Measurements from ENCODE around the gene PSMD13.
A peak's percentile ranks its signal among the peaks of the same experiment; 100 is the strongest.

Gene PSMD13

DNA sequence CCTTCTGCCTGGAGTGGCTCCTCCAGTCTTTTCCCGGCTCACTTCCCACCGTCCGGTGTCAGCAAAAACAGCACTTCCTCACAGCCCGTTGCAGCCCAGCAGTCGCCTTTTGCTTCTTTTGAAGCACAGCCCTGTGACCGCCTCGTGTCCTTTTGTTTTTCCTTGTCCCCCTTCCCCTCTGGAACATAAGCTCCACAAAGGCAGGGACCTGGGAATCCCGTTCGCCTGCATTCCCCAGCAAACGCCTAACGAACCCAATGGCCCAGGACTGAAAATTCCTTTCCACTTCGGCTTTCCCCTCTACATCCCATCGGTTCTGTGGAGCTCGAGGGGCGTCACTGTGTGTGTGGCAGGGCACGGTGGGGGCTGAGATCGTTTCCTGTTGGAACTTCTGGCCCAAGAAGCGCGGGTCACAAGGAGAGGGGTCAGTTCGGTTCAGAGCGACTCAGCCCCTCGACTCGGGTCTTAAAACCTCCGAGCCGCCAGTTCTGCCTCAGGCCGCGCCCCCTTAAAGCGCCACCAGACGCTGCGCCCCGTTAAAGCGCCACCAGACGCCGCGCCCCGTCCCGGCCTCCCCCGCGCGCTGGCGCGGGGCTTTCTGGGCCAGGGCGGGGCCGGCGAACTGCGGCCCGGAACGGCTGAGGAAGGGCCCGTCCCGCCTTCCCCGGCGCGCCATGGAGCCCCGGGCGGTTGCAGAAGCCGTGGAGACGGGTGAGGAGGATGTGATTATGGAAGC lies 28.4 kb upstream of the PSMD13 start:
- ATAC-seq, result peak; percentile 83
- TF ChIP-seq ZC3H10 (CRISPR knock-in tag; IDR thresholded peaks at IDR 0.05) (0 out of 2 replicates have a peak, but pooled peaks have one; percentile 18), ESRRG (CRISPR knock-in tag; IDR thresholded peaks at IDR 0.05) (no peak)

DNA sequence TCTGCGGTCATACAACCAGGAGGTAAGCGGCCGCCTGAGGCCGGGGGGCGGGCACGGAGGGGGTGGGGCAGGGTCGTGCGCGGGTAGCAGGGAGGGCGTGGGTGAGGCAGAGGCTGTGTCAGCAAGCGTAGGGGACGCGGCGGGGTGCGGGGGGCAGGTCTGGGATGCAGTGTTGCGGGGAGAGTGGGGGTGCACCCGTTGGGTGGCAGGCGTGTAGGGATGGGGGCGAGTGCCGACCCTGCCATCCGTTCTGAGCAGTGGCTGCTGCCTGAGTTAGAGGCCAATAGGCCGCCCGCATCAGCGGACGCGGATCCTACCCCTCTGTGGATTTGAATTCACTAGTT lies 27.9 kb upstream of the PSMD13 start:
- TF ChIP-seq ZNF70 (CRISPR knock-in tag; IDR thresholded peaks at IDR 0.05) (no peak), ZC3H10 (CRISPR knock-in tag; IDR thresholded peaks at IDR 0.05) (no peak), ARNTL (CRISPR knock-in tag; IDR thresholded peaks at IDR 0.05; ENCODE audit: borderline replicate concordance, low read depth) (no peak), RARB (CRISPR knock-in tag; IDR thresholded peaks at IDR 0.05) (no peak)
- TF ChIP-seq, protein P1, sequence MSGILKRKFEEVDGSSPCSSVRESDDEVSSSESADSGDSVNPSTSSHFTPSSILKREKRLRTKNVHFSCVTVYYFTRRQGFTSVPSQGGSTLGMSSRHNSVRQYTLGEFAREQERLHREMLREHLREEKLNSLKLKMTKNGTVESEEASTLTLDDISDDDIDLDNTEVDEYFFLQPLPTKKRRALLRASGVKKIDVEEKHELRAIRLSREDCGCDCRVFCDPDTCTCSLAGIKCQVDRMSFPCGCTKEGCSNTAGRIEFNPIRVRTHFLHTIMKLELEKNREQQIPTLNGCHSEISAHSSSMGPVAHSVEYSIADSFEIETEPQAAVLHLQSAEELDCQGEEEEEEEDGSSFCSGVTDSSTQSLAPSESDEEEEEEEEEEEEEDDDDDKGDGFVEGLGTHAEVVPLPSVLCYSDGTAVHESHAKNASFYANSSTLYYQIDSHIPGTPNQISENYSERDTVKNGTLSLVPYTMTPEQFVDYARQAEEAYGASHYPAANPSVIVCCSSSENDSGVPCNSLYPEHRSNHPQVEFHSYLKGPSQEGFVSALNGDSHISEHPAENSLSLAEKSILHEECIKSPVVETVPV (CRISPR knock-in tag; IDR thresholded peaks at IDR 0.05), result no peak
- ATAC-seq, result peak; percentile 1

DNA sequence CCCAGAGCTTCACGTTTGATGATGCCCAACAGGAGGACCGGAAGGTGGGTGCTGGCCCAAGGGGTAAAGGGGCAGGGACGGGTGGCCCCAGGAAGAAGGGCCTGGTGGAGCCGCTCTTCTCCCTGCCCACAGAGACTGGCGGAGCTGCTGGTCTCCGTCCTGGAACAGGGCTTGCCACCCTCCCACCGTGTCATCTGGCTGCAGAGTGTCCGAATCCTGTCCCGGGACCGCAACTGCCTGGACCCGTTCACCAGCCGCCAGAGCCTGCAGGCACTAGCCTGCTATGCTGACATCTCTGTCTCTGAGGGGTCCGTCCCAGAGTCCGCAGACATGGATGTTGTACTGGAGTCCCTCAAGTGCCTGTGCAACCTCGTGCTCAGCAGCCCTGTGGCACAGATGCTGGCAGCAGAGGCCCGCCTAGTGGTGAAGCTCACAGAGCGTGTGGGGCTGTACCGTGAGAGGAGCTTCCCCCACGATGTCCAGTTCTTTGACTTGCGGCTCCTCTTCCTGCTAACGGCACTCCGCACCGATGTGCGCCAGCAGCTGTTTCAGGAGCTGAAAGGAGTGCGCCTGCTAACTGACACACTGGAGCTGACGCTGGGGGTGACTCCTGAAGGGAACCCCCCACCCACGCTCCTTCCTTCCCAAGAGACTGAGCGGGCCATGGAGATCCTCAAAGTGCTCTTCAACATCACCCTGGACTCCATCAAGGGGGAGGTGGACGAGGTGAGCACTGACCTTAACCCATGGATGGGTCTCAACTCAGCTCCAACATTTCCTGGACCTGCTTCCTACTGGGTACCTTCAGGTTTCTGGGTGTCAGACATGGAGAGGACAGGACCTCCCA lies 27.3 kb upstream of the PSMD13 start:
- TF ChIP-seq ZFP30 (CRISPR knock-in tag; IDR thresholded peaks at IDR 0.05), result no peak
- TF ChIP-seq ZFP3 (CRISPR knock-in tag; IDR thresholded peaks at IDR 0.05), result no peak
- no peak for ATAC-seq

DNA sequence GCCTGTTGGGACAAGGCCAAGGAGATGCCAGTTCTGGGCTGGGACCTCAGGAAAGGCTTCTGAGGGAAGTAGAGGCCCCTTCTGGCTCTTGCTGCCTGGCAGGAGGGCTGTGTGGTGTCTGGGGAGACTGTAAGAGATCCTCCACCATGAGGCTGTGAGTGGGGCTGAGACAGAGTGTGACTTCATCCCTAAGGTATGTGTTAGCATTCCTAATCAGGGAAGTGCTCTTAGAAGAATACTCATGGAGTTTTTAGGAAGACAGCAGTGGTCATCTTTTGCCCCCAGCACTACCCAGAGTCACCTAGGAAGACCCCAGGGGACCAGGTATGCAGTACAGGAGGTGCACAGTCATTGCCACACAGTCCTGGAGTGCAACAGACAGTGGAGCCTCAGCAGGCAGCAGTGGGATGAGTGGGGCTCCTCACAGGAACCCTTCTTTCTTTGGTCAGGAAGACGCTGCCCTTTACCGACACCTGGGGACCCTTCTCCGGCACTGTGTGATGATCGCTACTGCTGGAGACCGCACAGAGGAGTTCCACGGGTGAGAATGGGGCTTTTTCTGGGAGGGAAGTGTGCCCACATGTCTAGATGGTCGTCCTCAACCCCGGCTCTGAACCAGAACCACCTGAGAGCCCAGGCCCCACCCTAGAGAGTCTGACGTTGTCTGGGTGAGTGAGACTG lies 26.5 kb upstream of the PSMD13 start:
- no peak; the same call in 2 of the 3 replicates for ATAC-seq

DNA sequence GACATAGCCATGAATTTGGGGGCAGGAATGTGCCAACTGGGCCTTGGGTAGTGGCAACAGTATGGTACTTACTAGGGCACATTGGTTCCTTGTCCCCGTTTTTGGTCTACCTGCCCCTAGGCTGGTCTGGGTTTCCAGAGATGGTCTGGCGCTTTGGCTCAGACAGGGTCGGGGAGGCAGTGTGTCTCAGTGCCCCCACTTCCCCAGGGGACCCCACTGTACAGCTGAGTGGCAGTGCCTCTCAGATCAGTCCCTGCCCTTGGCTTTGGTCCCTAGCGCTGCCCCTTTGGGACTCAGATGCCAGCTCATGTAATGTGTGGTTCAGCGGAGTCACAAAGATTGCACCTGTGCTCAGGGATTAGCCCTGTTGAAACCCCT lies 26.0 kb upstream of the PSMD13 start:
- TF ChIP-seq ESRRG (CRISPR knock-in tag; IDR thresholded peaks at IDR 0.05) (no peak), BACH2 (CRISPR knock-in tag; IDR thresholded peaks at IDR 0.05; ENCODE audit: borderline replicate concordance) (no peak), RARB (CRISPR knock-in tag; IDR thresholded peaks at IDR 0.05) (no peak), ZNF565 (CRISPR knock-in tag; conservative IDR thresholded peaks at IDR 0.05; ENCODE audit: low read depth) (no peak), SNAI2 (CRISPR knock-in tag; IDR thresholded peaks at IDR 0.05) (no peak), ISL1 (CRISPR knock-in tag; IDR thresholded peaks at IDR 0.05) (no peak), TCF4 (CRISPR knock-in tag; IDR thresholded peaks at IDR 0.05; ENCODE audit: borderline replicate concordance) (no peak), PPARA (CRISPR knock-in tag; IDR thresholded peaks at IDR 0.05; ENCODE audit: borderline replicate concordance) (no peak)
- TF ChIP-seq, protein P2, sequence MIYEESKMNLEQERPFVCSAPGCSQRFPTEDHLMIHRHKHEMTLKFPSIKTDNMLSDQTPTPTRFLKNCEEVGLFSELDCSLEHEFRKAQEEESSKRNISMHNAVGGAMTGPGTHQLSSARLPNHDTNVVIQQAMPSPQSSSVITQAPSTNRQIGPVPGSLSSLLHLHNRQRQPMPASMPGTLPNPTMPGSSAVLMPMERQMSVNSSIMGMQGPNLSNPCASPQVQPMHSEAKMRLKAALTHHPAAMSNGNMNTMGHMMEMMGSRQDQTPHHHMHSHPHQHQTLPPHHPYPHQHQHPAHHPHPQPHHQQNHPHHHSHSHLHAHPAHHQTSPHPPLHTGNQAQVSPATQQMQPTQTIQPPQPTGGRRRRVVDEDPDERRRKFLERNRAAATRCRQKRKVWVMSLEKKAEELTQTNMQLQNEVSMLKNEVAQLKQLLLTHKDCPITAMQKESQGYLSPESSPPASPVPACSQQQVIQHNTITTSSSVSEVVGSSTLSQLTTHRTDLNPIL (CRISPR knock-in tag; IDR thresholded peaks at IDR 0.05; ENCODE audit: low read depth), result no peak
- ATAC-seq, result no peak

More for the DNA sequence above, 26.5 kb upstream of the PSMD13 start:
- TF ChIP-seq ZNF70 (CRISPR knock-in tag; IDR thresholded peaks at IDR 0.05) (no peak), ZC3H10 (CRISPR knock-in tag; IDR thresholded peaks at IDR 0.05) (no peak), BACH2 (CRISPR knock-in tag; IDR thresholded peaks at IDR 0.05; ENCODE audit: borderline replicate concordance) (no peak), SNAI2 (CRISPR knock-in tag; IDR thresholded peaks at IDR 0.05) (no peak), ISL1 (CRISPR knock-in tag; IDR thresholded peaks at IDR 0.05) (no peak), TCF4 (CRISPR knock-in tag; IDR thresholded peaks at IDR 0.05; ENCODE audit: borderline replicate concordance) (no peak), OSR1 (CRISPR knock-in tag; IDR thresholded peaks at IDR 0.05) (no peak), RARB (CRISPR knock-in tag; IDR thresholded peaks at IDR 0.05) (no peak), TOX (CRISPR knock-in tag; IDR thresholded peaks at IDR 0.05; ENCODE audit: borderline replicate concordance) (no peak)
- TF ChIP-seq, protein P3, sequence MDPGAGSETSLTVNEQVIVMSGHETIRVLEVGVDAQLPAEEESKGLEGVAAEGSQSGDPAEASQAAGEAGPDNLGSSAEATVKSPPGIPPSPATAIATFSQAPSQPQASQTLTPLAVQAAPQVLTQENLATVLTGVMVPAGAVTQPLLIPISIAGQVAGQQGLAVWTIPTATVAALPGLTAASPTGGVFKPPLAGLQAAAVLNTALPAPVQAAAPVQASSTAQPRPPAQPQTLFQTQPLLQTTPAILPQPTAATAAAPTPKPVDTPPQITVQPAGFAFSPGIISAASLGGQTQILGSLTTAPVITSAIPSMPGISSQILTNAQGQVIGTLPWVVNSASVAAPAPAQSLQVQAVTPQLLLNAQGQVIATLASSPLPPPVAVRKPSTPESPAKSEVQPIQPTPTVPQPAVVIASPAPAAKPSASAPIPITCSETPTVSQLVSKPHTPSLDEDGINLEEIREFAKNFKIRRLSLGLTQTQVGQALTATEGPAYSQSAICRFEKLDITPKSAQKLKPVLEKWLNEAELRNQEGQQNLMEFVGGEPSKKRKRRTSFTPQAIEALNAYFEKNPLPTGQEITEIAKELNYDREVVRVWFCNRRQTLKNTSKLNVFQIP (CRISPR knock-in tag; IDR thresholded peaks at IDR 0.05; ENCODE audit: borderline replicate concordance, low read depth), result no peak
- TF ChIP-seq, protein P2 (CRISPR knock-in tag; IDR thresholded peaks at IDR 0.05; ENCODE audit: low read depth), result no peak

Data from SK-N-SH treated with all-trans-retinoic acid at 6 μM for 48 hours (cell line).